Sciatic nerve (tissue), 2 donors: ENCODE data around the gene SLC7A11. TPM values are rescaled to one million over a fixed set of nuclear protein-coding genes. Genes with fewer than 3 reads are reported as not detected.
A peak's percentile ranks its signal among the peaks of the same experiment; 100 is the strongest.

ENCODE experiments used
- ATAC-seq: fragments of 200-7000 bp; cut with Tn5 transposase; one replicate; pipeline ENCODE4 v1.9.1; 2020; ENCODE audit warnings: mild to moderate bottlenecking, moderate library complexity
- DNase-seq: peaks from one replicate; pipeline ENCODE4 v3.0.0-alpha.2; 2020; ENCODE audit warnings: low spot score
- intact Hi-C: fragments of 100-400 bp; cut with DNase I; formaldehyde crosslinking; loops from one replicate; pipeline ENCODE4 v1.14.2; 2022
- total RNA-seq: library from RNA; stranded (reverse); fragmentation: NEBNext Ultra II Directional; extraction: Animal tissue kit (Norgen Biotek cat#: 25700); gene quantifications from one replicate; pipeline ENCODE4 v1.2.1, GENCODE V29; 2021
- donor health status: DM: no; HTN: no; CAD: no.
- donor health status: DM: no; HTN: no; CAD: no.

The SLC7A11 gene
- total RNA-seq: 0.89 TPM

DNA sequence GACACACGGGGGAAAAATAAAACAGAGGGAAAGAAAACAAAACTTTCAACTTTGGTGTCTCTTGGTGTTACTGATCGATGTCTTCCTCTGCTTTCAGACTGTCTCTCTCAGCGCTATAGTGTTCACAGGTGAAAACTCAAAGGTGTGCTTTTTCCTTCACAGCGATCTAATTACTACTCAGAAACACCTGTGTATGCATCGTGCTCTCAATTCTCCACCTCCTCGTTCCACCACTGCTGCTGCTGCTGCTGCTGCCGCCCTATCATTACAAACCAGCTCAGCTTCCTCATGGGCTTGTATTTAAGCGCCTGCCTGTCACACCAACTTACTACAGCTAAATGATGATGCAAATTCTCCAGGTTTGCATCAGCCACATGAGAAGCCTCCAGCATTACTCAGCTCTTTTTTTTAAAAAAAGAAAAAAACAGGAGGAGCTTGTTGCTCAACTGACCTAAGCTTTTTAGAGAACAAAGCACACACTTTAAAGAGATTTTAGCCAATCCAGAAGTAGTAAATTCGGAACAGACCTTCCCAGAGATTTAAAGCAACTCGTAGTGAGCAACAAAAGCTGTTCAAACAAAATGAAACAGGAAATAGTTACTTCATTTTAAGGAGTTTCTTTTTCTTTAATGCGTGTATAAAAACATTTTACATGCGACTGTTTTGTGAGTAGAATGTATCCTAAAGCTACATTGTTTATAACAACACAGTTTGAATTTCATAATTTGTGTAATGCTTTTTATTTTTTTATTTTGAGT lies at the start of gene SLC7A11:
SLC7A11 (minus strand) TSS at position 274 of the 758 bp plus-strand sequence. CDS start 280 bp downstream, outside the sequence.
- peak; percentile 91 for ATAC-seq
- intact Hi-C loops: no loop called here
- DNase-seq: no peak

DNA sequence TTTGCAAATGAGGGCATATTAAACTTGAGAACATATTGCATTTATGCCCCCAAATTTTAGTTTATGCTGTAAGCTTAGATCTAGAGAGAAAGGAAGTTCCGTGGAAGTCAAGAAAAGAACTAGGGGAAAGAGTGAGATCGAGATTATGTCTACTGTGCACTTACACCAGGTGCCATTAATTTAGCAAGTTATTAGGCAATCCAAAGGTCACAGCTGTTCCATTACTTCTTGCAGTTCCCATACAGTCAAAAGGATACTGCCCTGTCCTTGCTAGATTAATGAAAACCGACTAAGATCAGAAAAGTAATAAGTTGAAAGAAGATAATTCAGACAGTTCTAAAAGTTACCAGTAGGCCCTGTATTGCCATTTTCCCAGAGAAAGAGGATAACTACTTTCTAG lies 49.3 kb upstream of the SLC7A11 start:
- DNase-seq (no peak), ATAC-seq (no peak)
- intact Hi-C loops: no loop called here

DNA sequence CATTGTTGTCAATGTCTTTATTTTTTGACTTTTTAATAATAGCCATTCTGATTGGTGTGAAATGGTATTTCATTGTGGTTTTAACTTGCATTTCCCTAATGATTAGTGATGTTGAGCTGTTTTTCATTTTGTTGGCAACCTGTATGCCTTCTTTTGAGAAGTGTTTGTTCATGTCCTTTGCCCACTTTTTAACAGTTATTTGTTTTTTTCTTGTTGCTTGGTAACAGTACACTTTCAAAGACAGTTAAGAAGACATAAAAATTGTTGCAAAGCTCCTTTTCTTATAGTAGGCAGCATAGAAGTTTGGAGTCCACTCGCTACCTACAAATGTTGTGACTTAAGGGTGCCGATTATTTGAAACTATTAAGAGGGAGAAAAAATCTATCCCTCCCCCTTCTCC lies 48.7 kb upstream of the SLC7A11 start:
- DNase-seq: no peak
- no peak for ATAC-seq
- intact Hi-C loops: no loop called here

DNA sequence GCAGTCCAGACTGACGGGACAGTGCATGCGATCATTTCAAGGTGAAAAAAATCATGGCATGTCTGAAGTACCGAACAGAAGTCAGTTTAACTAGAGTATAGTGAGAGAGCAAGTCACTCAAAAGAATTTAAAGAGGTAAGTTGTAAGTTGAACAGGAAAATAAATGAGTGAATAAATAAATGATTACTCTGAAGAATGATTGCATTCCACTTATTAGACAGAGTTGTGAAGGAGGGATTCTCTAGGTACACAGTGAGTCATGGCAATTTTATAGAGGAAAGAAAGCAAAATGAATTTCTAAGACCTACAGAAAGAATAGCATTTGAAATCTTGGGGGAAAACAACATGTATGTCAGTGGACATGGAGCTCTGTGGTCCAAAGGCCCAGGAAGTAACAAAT lies 37.1 kb upstream of the SLC7A11 start:
- DNase-seq (no peak), ATAC-seq (no peak)
- intact Hi-C loops: no loop called here

DNA sequence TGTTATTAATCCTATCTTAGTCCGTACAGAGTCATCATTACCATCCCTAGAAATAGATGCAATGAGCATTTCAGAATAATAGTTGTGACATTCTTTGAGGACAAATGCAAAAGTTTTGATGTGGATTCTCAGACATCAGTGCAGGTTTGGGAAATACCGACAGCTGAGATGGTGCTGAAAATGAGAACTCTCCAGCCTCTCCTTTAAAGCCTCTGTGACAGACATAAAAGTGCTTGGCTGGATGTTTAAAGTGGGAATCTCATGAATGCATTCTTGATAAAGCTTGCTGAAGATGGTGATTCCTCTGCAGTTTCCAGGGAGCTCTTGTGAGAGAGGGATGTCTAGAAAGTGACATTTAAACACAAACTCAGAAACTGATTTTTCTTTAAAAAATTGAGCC lies 35.0 kb upstream of the SLC7A11 start:
- no peak for DNase-seq
- no peak for ATAC-seq
- intact Hi-C loops: no loop called here

DNA sequence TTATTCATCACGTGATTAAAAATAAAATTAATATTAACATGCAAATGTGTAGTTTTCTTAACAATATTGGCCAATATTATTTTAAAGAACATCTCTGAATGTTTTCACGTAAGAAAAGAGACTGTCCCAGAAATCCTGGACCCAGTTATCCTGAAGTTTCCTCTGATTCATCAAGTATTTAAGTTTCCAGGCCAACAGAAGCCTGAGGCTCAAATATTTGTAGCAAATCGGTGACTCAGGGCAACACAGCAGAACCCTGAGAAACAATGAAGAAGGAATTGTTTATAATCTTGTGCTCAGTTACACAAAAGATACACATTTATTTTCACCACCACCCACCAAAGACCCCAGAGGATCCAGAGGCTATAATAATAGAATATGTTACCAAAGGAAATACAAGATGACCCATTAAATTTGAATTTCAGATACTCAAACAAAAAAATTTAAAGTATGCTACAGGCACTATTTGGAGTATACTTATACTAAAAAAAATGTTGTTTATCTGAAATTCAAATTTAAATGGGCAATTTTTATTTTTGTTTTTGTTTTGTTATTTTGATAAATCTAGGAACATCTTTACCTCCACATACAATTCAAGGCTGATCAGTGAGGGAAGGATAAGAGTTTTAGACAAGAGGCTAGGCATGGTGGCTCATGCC lies 33.9 kb upstream of the SLC7A11 start:
- intact Hi-C loops: no loop called here
- ATAC-seq: no peak

DNA sequence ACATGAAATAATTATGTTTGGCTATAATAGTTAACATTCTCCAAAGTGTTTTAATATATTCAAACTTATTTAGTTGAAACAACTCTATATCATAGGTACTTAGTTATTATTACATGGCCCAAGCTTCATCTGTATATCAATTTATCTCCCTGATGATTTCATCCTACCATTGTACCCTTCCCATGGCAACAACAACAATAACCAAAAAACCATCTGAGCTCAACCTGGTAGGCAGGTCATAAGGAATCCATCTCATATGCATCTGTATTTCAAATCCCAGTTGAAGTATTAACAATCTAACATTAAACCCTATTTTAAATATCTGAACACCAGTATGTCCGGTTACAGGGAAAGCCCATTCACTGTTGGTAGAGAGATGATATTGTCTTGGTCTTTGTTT lies 33.1 kb upstream of the SLC7A11 start:
- intact Hi-C loops: no loop called here
- DNase-seq (no peak), ATAC-seq (no peak)

More for the DNA sequence above, 33.9 kb upstream of the SLC7A11 start:
- no peak for DNase-seq

DNA sequence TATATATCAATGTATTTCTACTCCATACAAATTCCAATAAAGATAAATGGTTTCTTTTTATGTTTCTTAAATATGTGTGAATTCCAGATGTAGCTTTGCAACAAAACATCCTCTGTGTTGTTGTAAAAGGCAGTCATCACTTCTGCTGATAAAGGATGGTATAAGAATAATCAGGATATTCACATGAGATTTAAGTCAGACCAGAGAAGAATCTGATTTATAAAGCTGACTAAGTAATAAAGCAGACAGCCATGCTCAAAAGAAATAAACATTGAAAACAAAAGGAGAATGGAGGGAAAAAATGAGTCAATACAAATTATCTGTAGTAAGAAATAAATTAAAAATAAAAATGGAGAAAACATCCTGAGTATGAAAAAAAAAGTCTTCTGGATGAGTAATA lies 27.0 kb upstream of the SLC7A11 start:
- ATAC-seq (no peak), DNase-seq (no peak)
- intact Hi-C loops: no loop called here

DNA sequence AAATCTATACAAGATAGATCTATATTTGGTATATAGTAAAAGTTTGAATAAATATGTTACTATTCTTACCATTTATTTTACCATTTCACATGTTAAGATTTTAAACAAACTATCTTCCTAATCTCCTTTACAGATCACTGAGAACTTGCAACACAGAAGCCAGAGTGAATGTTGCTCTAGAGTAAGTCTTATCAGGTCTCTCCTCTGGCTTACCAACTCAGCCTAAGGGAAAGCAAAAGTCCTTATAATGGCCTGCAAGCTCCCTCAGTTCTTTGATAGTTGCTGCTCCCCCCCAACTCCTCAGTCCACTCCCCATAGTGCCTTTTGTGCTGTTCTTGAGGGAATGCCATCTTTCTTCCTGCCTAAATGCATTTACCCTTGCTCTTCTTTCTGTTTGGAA lies 25.7 kb upstream of the SLC7A11 start:
- DNase-seq (no peak), ATAC-seq (no peak)
- intact Hi-C loops: no loop called here

DNA sequence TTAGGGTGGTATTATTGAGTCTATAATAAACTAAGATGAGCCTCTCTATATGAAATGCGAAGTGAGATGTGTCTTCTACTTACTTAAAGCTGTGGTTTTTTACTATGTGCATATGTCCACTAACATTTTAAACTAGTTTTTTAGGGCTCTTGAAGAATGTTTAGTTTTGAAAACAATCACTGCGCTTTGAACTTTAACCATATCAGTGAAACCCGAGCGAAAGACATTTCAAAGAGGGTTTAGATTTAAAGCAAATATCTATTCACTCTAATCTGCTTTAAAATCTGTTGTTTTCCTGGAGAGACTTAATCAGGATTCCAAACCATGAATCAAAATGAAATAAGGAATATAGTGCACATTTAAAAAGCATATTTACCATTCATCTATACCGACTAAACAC lies 24.8 kb upstream of the SLC7A11 start:
- DNase-seq: no peak
- ATAC-seq: no peak
- intact Hi-C loops: no loop called here

DNA sequence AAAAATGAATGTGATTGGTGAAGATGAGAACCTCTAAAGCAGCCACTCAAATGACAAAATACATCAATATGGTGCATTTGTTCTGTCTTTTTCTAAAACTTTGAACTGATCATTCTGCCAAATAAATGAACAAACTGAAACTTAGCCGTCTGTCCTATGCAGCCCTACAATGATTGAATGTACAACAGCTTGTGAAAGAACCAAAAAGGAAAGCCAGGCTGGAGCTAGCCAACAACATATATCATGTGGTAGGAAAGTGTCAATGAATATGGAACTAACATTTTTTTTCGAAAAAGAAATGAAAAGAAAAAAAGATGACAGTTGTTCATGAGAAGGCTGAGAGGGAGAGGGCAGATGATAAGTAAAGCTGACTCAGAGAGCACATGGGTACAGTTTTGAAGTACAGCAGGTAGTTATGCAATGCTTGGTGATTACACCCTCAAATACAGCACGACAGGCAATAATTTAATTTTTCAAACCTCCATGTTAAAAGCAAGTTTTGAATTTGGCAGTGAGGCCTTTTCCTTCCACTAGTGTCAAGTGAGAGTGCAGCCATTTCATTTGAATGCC lies 21.2 kb upstream of the SLC7A11 start:
- DNase-seq (no peak), ATAC-seq (no peak)
- intact Hi-C loops: no loop called here

DNA sequence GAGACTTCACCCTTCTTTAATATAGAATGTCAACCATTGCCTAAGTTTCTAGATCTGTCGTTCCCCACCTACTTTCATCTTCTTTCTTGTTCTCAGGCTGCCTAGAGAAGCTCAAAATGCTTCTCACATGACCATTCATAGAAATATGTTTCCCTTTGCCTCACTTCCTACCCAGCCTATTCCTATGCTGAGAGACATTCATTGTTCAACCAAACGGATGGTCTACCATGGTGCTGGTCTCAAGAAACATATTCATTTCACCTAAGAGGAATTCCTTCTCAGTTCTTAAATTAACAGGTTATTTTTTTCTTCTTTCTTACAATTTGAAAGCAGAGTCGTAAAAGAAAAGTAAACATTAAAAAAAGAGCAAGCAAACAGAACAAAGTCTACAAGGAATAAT lies 20.3 kb upstream of the SLC7A11 start:
- ATAC-seq (no peak), DNase-seq (no peak)
- intact Hi-C loops: no loop called here

DNA sequence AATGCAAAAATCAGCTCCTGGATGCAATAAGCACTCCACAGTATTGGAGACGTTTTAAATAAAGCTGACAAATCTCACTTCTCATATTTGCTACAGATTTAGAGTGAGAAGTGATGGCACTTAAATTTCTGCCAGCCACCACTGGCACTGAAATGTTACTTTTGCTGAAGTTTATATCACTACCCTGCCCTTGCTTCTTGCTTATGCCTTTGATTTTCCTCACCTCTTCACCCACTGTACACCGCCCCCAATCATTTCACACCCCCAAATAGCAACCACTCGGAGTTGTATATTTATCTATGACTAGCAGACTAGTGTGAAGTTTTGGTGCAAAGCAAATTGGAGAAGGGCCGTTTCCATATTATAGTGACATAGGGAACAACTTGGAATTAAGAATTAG lies 19.9 kb upstream of the SLC7A11 start:
- intact Hi-C loops: no loop called here
- DNase-seq: no peak
- no peak for ATAC-seq

DNA sequence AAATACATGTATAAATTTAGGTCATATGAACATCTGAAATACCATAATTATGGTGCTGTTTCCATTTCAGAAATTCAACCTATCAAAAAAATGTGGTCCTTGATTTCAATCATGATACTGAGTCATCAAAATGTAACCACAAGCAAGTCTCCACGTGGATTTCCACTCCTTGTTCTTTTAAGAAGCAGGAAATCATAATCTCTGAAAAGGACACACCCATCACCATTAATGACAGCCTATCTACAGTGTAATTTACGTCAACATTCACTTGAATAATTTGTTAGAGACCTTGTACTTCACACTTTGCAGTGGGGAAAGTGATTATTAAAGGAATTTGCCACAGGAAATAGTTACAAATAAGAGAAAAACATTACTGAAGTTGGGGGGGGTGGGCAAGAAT lies 17.7 kb upstream of the SLC7A11 start:
- intact Hi-C loops: no loop called here
- DNase-seq: no peak
- ATAC-seq: no peak

DNA sequence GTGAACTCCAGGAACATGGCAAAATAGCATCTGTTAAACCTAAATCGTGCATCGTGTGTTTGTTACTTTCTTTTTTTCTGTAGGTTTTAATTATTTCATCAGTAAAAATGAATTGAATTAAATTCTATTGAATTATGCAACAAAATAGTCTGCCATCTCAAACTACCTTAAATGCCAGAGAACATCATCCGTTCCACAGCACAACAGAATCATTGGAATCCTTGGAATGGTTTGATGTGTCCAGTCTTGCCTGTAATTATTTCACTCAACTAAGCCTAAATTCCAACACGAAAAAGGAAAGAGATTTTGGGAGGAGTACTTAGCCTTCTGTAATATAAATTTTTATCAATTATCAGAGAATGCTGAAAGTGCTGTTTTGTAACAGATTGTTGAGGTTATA lies 17.1 kb upstream of the SLC7A11 start:
- no peak for ATAC-seq
- intact Hi-C loops: no loop called here
- DNase-seq: no peak

DNA sequence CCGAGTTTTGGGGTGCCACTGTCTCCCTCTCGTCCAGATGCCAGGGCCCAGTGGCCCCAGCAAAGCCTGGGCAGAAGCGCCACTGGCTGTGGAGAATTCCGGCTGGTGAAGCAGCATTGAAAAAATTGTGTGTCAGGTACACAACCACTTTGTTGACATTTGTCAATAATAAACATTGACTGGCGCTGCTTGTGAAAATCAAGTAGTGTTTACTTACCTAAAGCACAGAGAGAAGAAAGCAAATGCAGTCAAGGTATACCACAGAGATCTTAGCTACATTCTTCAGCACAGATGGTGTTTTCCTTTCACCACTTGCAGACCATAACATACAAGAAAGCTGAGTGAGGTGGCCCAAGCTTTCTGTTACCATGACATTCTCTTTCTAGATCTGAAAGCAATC lies 14.5 kb upstream of the SLC7A11 start:
- ATAC-seq (no peak), DNase-seq (no peak)
- intact Hi-C loops: no loop called here

DNA sequence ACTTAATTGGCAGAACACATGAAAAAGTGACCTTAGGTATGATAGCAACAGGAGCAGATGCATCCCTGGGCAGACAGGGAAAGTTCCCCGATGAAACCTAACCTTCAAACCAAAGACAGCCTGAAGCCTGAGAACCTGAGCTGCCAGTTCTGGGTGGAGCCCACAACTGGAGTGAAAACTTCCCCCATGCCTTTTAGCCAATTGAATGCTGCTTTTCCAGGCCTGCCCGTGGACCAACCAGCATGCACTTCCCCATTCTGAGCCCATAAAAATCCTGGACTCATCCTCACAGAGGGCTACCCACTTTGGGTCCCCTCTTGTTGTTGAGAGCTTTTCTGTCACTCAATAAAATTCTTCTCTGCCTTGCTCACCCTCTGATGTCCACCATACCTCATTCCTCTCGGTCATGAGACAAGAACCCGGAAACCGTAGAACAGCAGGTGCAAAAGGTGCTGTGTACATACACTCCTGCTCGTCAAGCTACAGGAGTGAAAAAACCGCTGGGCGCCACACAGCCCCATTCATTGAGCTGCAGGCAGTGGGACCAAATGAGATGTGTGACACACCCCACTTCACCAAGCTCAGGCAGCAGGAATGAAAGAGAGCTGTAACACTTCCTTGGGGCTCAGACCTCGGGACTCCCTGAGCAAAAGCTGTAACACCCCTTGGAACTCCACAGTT lies 13.9 kb upstream of the SLC7A11 start:
- DNase-seq (no peak), ATAC-seq (no peak)
- intact Hi-C loops: no loop called here

DNA sequence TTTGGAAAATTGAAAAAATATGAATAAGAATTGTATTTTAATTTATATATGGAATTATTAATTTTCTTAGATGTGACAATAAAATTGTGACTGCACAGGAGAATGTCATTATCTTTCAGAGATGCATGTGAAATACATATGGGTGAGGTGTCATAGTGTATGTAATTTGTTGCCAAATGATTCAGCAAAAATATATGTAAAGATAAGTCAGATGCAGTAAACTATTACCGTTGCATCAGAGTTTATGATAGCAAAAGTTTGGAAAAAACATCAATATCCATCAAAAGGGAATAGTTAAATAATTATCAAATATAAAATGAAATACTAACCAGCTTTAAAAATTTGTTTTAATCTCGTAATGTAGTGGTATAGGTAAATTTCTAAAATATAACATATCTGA lies 10.4 kb upstream of the SLC7A11 start:
- intact Hi-C loops: no loop called here
- no peak for DNase-seq
- no peak for ATAC-seq

DNA sequence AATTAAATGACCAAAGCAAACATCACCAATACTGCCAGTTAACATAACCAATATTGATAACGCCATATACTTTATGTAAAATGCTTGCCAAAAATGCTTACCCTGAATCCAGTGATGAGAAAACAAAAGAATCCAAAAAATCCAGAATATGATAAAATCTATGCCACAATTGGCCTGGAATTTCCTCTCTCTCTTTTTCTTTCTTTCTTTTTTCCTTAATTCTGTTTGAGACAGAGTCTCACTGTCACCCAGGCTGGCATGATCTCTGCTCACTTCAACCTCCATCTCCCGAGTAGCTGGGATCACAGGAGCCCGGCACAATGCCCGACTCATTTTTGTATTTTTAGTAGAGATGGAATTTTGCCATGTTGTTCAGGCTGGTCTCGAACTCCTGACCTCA lies 9.8 kb upstream of the SLC7A11 start:
- no peak for DNase-seq
- ATAC-seq: no peak
- intact Hi-C loops: no loop called here

DNA sequence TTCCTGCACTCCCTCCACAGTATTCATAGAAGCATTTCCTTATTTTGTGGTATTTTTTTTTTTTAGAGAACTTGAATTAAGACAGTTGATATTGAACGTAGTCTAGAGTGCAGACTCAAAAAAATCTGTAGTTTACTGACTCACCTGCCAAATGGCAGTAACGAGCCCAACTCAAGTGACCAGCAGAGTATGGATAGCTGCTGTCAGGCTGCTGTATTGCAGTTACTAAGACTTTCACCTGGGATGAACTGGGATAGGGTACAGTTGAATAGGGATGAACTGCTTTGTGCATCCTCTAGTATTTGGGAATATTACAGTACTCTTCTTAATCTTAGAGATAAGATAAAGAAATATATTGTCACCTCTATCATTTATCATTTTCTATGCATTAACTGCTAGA lies 7.0 kb upstream of the SLC7A11 start:
- DNase-seq: no peak
- ATAC-seq: no peak
- intact Hi-C loops: no loop called here
